HG03558 (cell line): Measurements from ENCODE around the gene OR10G4.
"Not testable (repeated sequence)": the region's sequence is repeated elsewhere in the genome, so short reads cannot be mapped to it uniquely, and the experiment has no call there.

Source experiments
- ATAC-seq: cut with Tn5 transposase; IDR thresholded peaks from one replicate; pipeline ENCODE4 v1.9.1; 2021; ENCODE audit warnings: moderate number of reproducible peaks; ENCODE audit not compliant: unreplicated experiment; ENCODE audit errors: extremely low read depth

Gene OR10G4, protein sequence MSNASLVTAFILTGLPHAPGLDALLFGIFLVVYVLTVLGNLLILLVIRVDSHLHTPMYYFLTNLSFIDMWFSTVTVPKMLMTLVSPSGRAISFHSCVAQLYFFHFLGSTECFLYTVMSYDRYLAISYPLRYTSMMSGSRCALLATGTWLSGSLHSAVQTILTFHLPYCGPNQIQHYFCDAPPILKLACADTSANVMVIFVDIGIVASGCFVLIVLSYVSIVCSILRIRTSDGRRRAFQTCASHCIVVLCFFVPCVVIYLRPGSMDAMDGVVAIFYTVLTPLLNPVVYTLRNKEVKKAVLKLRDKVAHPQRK

DNA sequence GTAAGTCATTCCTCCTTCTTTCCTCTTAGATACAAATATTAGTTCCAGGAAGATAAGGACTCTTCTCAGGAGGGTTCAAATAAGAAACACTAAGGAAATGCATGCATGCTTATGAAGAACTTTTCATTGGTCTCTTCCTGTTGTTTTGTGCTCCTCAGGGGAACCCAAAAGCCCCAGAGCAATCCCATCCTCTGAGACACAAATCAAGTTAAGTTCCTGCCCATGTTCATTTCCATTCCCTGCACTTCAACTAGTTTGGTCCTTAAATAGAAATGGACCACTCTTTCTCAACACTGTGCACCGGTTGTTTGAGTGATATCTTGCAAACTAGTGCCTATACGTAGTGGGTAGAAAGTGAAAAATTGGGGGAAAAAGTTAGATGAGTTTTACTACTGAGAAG is at the start of gene OR10G4:
Gene OR10G4, plus strand, starts transcription at position 301 of the 400 bp plus-strand sequence. CDS start 2,578 bp downstream, outside the sequence.
- no peak for ATAC-seq

DNA sequence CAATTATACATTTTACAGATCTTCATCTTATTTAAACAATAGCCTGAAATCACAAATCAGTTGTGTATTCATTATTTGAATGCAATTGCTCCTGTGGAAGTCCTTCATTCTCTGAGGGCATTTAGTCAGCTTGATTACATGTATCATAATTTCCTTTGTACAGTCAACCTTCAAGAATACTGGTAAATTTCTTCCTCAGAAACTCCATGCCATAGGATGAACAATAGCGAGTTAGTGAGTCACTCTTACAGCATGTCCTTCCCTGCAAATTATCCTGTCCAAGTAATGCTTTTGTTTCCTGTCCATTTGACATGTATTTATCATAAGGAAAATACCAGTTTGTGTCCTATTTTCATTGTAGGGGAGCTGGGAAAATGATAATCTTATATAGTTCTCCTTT is 39.0 kb upstream of the OR10G4 start:
- ATAC-seq, result no peak

DNA sequence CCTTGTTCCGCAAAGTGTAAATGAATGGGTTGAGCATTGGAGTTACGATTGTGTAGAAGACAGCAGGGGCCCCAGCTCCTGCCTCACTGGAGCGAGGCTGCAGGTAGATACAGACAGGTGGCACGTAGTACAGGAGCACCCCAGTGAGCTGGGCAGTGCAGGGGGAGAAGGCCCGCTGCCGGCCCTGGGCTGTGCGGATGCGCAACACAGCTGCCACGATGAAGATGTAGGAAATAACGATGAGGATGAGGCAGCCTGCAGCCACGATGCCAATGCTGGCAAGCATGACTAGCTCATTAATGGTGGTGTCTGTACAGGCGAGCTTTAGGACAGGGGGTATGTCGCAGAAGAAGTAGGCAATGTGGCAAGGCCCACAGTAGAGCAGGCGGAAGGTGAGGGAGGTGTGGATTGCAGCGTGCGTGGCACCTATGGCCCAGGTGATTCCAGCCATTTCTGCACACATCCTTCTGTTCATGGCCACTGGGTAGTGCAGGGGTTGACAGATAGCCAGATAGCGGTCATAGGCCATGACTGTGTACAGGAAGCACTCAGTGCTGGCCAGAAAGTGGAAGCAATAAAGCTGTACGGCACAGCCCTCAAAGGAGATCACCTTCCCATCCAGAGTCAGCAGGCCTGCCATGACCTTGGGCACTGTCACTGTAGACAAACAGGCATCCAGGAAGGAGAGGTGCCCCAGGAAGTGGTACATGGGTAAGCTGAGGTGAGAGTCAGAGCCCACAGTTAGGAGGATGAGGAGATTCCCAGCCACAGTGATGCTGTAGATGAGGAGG is 35.8 kb upstream of the OR10G4 start:
- no peak for ATAC-seq

DNA sequence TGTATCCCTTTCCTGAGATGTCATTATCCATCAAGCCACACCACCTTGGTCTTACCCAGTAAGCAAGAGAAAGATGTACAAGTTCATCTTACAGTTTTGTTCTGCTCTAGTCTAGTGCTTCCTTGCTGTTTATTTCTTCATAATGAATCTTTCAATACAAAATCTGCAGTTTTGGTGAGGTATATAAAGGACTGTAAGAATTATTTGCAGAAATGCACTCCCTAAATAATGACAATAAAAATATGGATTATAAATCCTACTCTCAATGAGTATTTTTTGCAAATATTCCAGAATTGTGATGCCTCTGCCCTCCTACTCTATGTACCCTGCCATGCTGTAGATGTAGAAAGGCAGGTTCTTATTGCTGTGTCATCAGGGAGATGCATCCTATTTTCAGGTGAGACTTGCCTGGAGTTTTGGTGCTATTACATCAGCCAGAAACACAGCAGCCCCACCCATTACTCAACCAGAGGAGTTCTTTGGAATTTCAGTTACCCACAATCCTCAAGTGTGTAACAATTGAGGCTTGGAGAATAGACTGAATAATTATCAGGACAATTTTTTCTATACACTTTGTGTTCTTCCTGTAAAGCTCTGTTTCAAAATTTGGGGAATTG is 35.0 kb upstream of the OR10G4 start, which contains the start of gene OR10S1:
Gene OR10S1, minus strand, starts transcription at position 51 of the 617 bp plus-strand sequence. CDS start 117 bp downstream, outside the sequence.
- no peak for ATAC-seq

DNA sequence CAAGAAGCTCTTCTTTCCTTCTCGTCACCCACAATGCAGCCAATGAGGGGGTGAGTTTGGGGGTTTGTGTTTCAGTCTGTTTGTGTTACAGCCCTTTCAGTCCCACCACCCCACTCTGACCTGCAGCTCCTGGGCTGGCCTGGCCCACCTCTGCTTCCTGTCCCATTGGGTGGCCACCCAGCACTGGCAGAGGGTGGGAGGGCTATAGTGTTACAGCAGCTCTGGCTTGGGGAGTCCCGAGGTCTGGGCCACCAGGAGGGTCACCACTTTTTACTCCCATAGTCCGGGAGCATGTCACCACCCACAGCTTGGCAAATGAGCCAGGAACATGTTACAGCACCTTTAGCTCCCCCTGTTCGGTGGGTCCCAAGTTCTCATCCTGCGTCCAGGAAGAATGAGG is 33.5 kb upstream of the OR10G4 start:
- ATAC-seq, result no peak

DNA sequence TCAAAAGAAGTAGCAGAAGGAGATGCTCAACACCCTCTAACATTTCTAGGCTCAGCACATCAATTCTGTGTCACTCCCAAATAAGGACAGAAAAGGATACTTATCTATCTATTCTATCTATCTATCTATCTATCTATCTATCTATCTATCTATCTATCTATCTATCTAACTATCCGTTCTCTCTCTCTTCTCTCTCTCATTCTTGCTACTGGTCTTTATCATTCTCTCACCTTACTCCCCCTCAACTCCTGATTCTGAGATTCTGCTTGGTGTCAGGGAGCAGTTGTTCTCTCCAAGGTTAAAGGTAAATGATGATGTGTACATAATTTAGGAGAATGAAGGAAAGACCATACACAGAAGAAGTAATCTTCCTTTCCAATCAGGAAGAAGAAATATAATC is 17.7 kb upstream of the OR10G4 start, which contains the start of gene OR10G6:
Gene OR10G6, minus strand, starts transcription at position 43 of the 400 bp plus-strand sequence. Its CDS starts 0 bp downstream, at position 43.
- no peak for ATAC-seq

DNA sequence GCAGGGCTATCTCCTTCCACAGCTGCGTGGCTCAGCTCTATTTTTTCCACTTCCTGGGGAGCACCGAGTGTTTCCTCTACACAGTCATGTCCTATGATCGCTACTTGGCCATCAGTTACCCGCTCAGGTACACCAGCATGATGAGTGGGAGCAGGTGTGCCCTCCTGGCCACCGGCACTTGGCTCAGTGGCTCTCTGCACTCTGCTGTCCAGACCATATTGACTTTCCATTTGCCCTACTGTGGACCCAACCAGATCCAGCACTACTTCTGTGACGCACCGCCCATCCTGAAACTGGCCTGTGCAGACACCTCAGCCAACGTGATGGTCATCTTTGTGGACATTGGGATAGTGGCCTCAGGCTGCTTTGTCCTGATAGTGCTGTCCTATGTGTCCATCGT is 3.0 kb downstream of the OR10G4 start:
- not testable (repeated sequence) for ATAC-seq

DNA sequence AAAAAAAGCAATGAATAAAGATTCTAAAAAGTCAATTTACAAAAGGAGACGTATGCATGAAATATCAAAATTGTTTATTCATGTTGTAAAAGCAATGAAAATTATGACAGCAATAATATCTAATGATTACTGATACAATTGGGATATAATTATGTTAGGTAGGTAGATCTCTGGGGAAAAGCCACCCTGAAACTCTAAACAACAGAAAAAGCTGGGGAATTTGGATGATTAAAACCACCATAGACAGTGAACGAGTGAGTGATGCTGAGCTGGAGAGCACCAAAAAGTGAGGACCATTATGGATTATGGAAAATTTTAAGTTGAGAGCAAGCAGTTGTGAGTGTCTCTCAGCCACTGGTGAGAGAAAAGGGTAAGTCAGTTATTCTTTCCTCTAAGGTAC is 13.7 kb downstream of the OR10G4 start, which contains the start of gene OR10G8:
Gene OR10G8, plus strand, starts transcription at position 301 of the 400 bp plus-strand sequence. CDS start 2,825 bp downstream, outside the sequence.
- ATAC-seq, result no peak

DNA sequence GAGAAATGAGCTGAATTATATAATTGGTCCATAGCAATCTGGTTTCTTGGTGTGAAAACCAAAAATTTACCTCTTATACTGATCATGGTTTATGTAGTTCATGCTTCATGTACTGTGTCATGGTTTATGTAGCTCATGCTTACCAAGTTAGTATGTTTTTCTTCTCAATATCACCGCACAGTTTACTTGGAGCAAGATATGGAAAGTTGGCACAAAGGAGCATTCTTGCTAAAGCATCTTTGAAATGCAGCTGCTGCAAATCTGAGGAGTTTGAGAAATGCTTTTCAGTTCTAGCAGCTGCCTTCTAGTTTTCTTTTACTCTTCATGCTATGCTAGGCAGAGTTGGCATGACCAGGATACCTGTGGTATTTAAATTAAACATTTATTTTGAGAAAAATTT is 23.9 kb downstream of the OR10G4 start:
- no peak for ATAC-seq

DNA sequence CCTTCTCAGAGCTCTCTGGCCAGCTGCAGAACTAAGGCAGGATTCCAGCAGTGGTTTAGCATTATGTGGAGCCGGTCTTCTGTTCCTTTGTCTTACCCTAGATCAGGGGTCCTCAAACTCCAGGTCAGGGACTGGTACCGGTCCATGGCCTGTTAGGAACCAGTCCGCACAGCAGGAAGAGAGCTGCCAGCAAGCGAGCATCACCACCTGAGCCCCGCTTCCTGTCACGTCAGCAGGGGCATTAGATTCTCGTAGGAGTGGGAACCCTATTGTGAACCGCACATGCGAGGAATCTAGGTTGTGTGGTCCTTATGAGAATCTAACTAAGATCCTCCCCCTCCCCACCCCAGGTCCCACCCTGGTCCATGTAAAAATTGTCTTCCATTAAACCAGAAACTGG is 26.8 kb downstream of the OR10G4 start:
- no peak for ATAC-seq

DNA sequence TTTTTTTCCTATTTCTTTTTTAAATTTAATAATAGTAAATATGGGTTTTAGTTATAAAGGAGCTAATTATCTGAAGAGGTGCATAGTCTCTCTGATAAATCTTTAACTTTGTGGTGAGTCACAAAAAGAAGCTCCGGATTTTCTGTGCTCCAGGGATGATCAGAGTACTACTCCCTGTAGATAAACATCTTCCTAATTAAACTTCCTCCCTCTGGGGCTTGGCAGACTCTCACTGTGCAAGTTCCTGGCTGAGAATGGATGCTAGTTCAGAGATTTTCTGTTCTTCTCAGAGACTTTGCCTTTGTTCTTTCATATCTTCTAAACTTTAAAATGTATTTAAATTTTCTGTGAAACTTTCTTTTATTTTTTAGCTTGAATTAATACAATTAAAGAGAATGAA is 28.5 kb downstream of the OR10G4 start, which contains the start of gene OR10G7:
Gene OR10G7, minus strand, starts transcription at position 72 of the 400 bp plus-strand sequence. CDS start 2,324 bp downstream, outside the sequence.
- no peak for ATAC-seq

DNA sequence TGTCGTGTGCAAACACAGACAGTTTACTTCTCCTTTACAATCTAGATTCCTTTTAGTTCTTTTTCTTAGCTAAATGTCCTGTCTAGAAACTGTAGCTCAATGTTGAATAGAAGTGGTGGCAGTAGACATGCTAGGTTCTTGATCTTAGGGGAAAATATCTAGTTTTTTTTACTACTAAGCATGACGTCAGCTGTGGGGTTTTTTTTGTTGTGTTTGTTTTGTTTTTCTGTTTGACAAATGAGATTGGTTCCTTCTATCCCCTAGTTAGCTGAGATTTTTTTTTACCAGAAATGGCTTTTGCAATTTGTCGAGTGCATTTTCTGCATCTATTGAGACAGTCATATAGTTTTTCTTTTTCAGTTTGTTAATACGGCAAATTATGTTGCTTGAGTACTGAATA is 30.6 kb downstream of the OR10G4 start:
- ATAC-seq, result no peak

DNA sequence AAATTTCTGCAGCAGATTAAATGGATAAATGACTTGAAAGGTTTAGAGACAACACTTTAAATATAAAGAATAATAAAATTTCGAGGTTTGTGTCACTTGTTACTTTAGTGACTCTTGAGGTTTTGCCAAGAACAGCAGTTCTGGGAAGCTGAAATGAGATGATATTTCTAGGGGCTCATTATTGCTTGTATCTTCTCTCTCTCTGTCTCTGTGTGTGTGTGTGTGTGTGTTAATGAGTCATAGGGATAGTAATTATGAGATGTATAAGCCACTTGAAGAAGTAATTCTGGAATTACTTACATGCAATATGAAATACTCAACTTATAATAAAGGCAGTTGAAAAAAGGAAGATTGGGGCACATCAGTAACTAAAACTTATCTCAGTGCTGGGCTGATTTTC is 38.0 kb downstream of the OR10G4 start:
- no peak for ATAC-seq

DNA sequence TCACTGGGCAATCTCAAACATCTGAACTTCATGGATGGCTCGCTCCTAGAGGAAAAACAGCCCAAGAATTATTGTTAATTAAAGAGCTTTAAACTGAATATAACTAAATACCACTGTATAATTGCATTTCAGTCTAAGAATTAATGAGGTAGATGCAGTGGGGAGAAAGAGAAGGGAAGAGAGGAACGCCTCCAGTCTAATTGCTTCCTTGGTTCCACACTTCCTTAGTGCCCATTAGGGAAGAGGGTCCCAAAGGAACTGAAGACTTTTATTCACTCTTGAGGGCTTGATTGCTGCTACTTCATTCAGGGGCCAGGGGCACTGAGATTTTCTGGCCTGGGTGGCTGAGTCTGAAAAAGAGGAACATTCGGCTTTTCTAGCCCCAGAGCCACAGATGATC is 40.2 kb downstream of the OR10G4 start:
- no peak for ATAC-seq
